HEK293T (cell line): ENCODE measurements around the gene ADISSP.

ENCODE experiments used
- CTCF ChIA-PET: fragments of 350-600 bp; formaldehyde crosslinking; extraction: SDS; loops from one replicate; lab custom pipeline; 2021; ENCODE audit warnings: antibody characterized with exemption, inconsistent platforms; lab: Yijun Ruan, JAX
- POLR2A ChIA-PET: fragments of 350-600 bp; formaldehyde crosslinking; extraction: SDS; loops from one replicate; lab custom pipeline; 2020; ENCODE audit warnings: antibody characterized with exemption, inconsistent platforms; lab: Yijun Ruan, JAX
- DNase-seq: peaks from one replicate; pipeline ENCODE4 v3.0.0; 2012; ENCODE audit warnings: mixed read lengths; ENCODE audit errors: extremely low spot score
- ARNT ChIP-seq: fragments of 450-650 bp; IDR thresholded peaks from 2 replicates; pipeline ENCODE4 v1.6.1; 2017; ENCODE audit warnings: mild to moderate bottlenecking
- BHLHE40 ChIP-seq: fragments of 450-650 bp; IDR thresholded peaks from 2 replicates; pipeline ENCODE4 v1.6.1; 2016; ENCODE audit warnings: mild to moderate bottlenecking, moderate library complexity, borderline replicate concordance
- CTBP1 ChIP-seq: fragments of 450-650 bp; IDR thresholded peaks from 2 replicates; pipeline ENCODE4 v1.6.1; 2016; ENCODE audit warnings: borderline replicate concordance
- ELF4 ChIP-seq: fragments of 450-650 bp; IDR thresholded peaks from 2 replicates; pipeline ENCODE4 v1.6.1; 2017; ENCODE audit warnings: antibody characterized with exemption
- FOXA1 ChIP-seq: fragments of 450-650 bp; IDR thresholded peaks from 2 replicates; pipeline ENCODE4 v1.6.1; 2016; ENCODE audit warnings: mild to moderate bottlenecking
- FOXK2 ChIP-seq: fragments of 450-650 bp; IDR thresholded peaks from 2 replicates; pipeline ENCODE4 v1.6.1; 2016; ENCODE audit warnings: mild to moderate bottlenecking
- FOXM1 ChIP-seq: fragments of 450-650 bp; IDR thresholded peaks from 2 replicates; pipeline ENCODE4 v1.6.1; 2017; ENCODE audit warnings: mild to moderate bottlenecking, borderline replicate concordance
- HDGF ChIP-seq: fragments of 450-650 bp; IDR thresholded peaks from 2 replicates; pipeline ENCODE4 v1.6.1; 2017; ENCODE audit warnings: antibody characterized with exemption, borderline replicate concordance
- L3MBTL2 ChIP-seq: fragments of 450-650 bp; conservative IDR thresholded peaks from 2 replicates; pipeline ENCODE4 v1.6.1; 2016; ENCODE audit warnings: mild to moderate bottlenecking
- LEF1 ChIP-seq: fragments of 450-650 bp; IDR thresholded peaks from 2 replicates; pipeline ENCODE4 v1.6.1; 2017; ENCODE audit warnings: mild to moderate bottlenecking, borderline replicate concordance
- NFRKB ChIP-seq: fragments of 450-650 bp; IDR thresholded peaks from 2 replicates; pipeline ENCODE4 v1.6.1; 2016; ENCODE audit warnings: mild to moderate bottlenecking, moderate library complexity
- SP1 ChIP-seq: fragments of 450-650 bp; IDR thresholded peaks from 2 replicates; pipeline ENCODE4 v1.6.1; 2017
- SUZ12 ChIP-seq: fragments of 450-650 bp; IDR thresholded peaks from 2 replicates; pipeline ENCODE4 v1.6.1; 2016; ENCODE audit warnings: mild to moderate bottlenecking
- TARDBP ChIP-seq: fragments of 450-650 bp; IDR thresholded peaks from 2 replicates; pipeline ENCODE4 v1.6.1; 2016
- ZNF384 ChIP-seq: fragments of 450-650 bp; IDR thresholded peaks from 2 replicates; pipeline ENCODE4 v1.6.1; 2016
- TF ChIP-seq, protein P1 (sequence below): fragments of 450-650 bp; IDR thresholded peaks from 2 replicates; pipeline ENCODE4 v1.6.1; 2016

The ADISSP gene

DNA sequence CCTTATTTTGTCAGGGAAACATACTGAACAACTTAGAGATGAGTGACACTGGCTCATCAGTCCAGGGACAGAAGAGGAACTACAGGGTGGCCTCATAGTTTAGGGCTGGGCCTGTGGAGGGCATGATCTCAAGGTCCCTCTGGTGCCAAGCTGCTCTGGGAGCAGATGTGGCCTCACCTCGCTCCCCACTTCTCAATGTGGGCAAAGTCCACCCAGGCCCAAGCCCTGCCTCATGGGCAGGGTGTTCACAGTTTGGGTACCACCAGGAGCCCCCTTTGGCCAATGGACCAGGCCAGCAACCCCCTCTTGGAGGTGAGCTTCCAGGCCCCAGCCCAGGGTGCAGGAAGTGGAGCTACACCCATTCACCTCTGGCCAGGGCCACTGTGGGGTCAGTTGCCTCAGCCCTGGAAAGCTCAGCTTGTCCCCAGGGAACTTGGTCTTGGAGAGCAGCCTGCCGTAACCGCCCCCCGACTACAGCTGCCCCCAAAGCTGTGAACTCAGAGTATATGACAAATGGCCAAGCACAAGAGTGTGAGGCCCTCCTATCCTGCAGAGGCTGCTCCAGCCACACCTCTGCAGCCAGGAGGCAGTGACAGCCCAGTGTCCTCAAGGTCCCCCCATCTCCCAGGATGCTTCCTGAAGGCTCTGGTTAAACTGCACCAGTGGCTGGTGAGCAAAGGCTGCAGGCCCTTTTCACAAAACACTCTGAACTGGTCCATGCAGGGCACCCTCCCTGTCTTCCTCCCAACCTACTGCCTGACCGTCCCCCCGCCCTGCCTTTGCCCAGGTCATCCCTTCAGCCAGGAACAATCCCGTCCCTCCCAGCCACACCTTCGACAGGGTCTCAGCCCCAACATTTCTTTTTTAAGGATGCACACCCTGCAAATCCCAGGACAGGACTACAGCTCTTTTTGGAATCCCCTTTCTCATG lies 3.6 kb downstream of the ADISSP start:
- no peak for DNase-seq
- ChIA-PET CTCF (no interaction called here), POLR2A (no interaction called here)
- TF ChIP-seq ARNT (no peak), FOXM1 (no peak), ZNF384 (no peak), SUZ12 (no peak), FOXK2 (no peak), BHLHE40 (no peak), HDGF (no peak), ELF4 (no peak), L3MBTL2 (no peak), NFRKB (no peak), TARDBP (no peak), CTBP1 (no peak), SP1 (no peak), LEF1 (no peak), FOXA1 (no peak)
- TF ChIP-seq, protein P1, sequence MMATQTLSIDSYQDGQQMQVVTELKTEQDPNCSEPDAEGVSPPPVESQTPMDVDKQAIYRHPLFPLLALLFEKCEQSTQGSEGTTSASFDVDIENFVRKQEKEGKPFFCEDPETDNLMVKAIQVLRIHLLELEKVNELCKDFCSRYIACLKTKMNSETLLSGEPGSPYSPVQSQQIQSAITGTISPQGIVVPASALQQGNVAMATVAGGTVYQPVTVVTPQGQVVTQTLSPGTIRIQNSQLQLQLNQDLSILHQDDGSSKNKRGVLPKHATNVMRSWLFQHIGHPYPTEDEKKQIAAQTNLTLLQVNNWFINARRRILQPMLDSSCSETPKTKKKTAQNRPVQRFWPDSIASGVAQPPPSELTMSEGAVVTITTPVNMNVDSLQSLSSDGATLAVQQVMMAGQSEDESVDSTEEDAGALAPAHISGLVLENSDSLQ = no peak

DNA sequence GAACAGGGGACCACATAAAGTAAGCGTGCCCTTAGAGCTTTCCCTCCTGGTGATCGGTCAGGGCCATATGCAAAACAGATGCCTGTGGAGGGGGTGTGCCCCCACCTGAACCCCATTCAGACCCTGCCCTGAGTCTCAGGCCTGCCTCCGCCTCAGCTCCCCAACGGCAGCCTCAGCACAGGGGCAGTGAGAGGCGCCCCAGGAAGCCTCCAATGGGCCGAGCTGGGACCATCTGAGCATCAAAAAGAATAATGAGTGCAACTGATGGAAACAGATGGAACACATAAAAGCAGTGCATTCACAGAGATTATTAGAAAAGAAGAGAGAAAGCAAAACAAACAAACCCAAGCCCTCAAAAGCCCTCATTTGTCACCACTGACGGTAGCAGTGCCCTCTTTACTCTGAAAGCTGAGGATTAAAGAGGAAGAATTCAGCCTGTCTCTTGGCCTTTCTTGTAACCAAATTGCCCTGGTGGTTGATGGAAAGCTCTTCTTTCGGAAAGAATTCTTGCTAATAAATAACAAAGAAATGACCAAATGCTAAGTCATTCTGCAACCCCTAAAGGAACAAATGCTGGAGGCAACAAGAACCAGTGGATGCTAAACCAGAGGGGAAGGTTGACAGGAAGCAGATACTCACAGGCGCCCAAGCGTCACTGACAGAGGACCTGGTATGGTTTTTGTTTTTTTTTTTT lies 6.8 kb downstream of the ADISSP start:
- TF ChIP-seq SUZ12 = no peak
- TF ChIP-seq, protein P1 = no peak
- TF ChIP-seq FOXA1 = no peak
- no peak for TF ChIP-seq BHLHE40
- TF ChIP-seq LEF1 = no peak
- TF ChIP-seq FOXM1 = no peak
- TF ChIP-seq CTBP1 = no peak
- TF ChIP-seq ZNF384 = no peak
- no peak for TF ChIP-seq L3MBTL2
- no peak for TF ChIP-seq ARNT
- TF ChIP-seq HDGF = no peak
- TF ChIP-seq FOXK2 = no peak
- no peak for TF ChIP-seq SP1
- TF ChIP-seq NFRKB = no peak
- no peak for TF ChIP-seq ELF4
- no peak for TF ChIP-seq TARDBP
- POLR2A ChIA-PET = interaction anchor here (1.1 kb wide), 1 partner anchor 58 kb away, joined by 3 read pairs; no protein-coding TSS in a partner anchor
- DNase-seq = no peak
- CTCF ChIA-PET = no interaction called here

DNA sequence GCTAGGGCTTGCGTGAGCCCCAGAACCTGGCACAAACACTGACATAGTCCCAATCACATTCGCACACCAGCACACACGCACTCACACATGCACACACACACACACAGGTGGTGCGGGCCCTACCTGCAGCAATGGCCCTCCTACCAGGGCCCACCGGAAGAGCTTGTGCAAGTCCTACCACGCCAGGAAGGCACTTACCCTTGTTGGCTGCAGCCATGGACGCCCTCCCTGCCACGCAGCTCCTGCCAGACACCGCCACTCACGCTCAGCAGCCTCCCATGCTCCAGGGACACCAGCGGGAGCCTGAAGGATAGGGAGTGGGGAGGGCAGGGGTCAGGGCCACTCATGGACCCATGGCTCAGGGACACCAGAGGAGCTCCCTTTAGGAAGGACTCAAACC lies 7.7 kb downstream of the ADISSP start:
- DNase-seq = no peak
- TF ChIP-seq FOXM1 = no peak
- no peak for TF ChIP-seq SUZ12
- no peak for TF ChIP-seq HDGF
- no peak for TF ChIP-seq CTBP1
- TF ChIP-seq ELF4 = no peak
- TF ChIP-seq, protein P1 = no peak
- TF ChIP-seq SP1 = no peak
- TF ChIP-seq ARNT = no peak
- TF ChIP-seq FOXA1 = no peak
- TF ChIP-seq NFRKB = no peak
- TF ChIP-seq LEF1 = no peak
- ChIA-PET POLR2A (no interaction called here), CTCF (no interaction called here)

DNA sequence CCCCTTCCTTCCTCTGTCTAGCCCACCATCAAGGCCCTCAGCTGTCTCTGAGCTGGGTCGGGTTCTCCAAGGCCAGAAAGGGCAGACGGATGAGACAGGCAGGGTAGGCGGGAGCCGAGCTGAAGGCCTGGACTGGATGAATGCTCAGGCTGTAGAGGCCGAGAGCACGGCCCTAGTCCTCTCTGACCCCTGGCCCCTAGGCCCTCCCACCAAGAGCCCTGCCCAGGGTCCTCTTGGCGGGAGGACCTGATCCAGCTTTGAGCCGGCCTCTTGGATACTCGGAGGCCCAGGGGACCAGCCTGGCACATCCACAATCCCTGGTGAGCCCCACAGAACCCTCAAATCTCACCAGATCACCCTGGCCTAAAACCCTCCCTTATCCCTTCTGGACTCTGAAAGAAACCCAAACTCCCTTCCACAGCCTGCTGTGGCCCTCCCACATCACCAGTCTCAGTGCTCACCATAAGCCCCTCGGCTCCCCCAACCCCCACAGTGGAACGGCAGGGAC lies 8.2 kb downstream of the ADISSP start:
- ChIA-PET POLR2A (no interaction called here), CTCF (interaction anchor here (0.5 kb wide), 1 partner anchor 294 kb away, joined by 3 read pairs; no protein-coding TSS in a partner anchor)
- TF ChIP-seq ARNT (no peak), HDGF (no peak), ZNF384 (no peak), L3MBTL2 (no peak), BHLHE40 (no peak), FOXA1 (no peak), FOXK2 (no peak), SUZ12 (no peak), TARDBP (no peak), FOXM1 (no peak), CTBP1 (no peak), NFRKB (no peak), ELF4 (no peak), LEF1 (no peak), SP1 (no peak)
- TF ChIP-seq, protein P1 = no peak
- no peak for DNase-seq
